Thoracic aorta (tissue), 2 donors: Measurements from ENCODE around the gene PLCL2. TPM values are rescaled to one million over a fixed set of nuclear protein-coding genes. Genes with fewer than 3 reads are reported as not detected.

Experiments
- ATAC-seq: fragments of 150-250 bp; one replicate; pipeline ENCODE4 v1.8.0; 2017; ENCODE audit warnings: low read depth; ENCODE audit not compliant: insufficient number of reproducible peaks, low FRiP score
- DNase-seq: peaks from one replicate; pipeline ENCODE4 v3.0.0-alpha.2; 2020; ENCODE audit warnings: low spot score
- H3K27ac ChIP-seq, 2 donors: fragments of 200-600 bp; sonication (generic); 1 replicate in 1 of 2; 2 replicates in 1 of 2; pipeline ENCODE4 v1.5.1; 2016; ENCODE audit warnings: mild to moderate bottlenecking in 2 of 2, moderate library complexity in 2 of 2
- H3K27me3 ChIP-seq: fragments of 200-600 bp; sonication (generic); replicated peaks from 2 replicates; pipeline ENCODE4 v1.6.0; 2016; ENCODE audit warnings: mild to moderate bottlenecking; ENCODE audit not compliant: insufficient read depth
- H3K36me3 ChIP-seq: fragments of 200-600 bp; sonication (generic); one replicate; pipeline ENCODE4 v1.5.1; 2016
- H3K4me1 ChIP-seq, 2 donors: fragments of 200-600 bp; sonication (generic); 1 replicate in 1 of 2; 2 replicates in 1 of 2; pipeline versions ENCODE4 v1.5.1 to v1.6.0; 2016; ENCODE audit warnings: low read depth in 2 of 2, mild to moderate bottlenecking in 1 of 2; ENCODE audit not compliant: control insufficient read depth in 1 of 2
- H3K4me3 ChIP-seq: fragments of 200-600 bp; sonication (generic); 2 replicates; pipeline ENCODE4 v1.5.1; 2016; ENCODE audit warnings: mild to moderate bottlenecking
- H3K9me3 ChIP-seq: fragments of 200-600 bp; sonication (generic); 2 replicates; pipeline ENCODE4 v1.5.1; 2016
- total RNA-seq, 2 donors: library from RNA; depleted of rRNA; stranded (reverse); fragments of >200 nt; gene quantifications; one replicate each; pipeline versions ENCODE4 v1.1.0 to v1.2.3, GENCODE V29; 2016
- TF ChIP-seq, protein P1 (sequence below): fragments of 200-600 bp; sonication (generic); IDR thresholded peaks from one replicate; pipeline ENCODE4 v1.5.1; 2019; ENCODE audit warnings: antibody characterized with exemption

Gene PLCL2
- total RNA-seq, 2 donors from 2014 or later: 6.9 to 17.1 TPM

DNA sequence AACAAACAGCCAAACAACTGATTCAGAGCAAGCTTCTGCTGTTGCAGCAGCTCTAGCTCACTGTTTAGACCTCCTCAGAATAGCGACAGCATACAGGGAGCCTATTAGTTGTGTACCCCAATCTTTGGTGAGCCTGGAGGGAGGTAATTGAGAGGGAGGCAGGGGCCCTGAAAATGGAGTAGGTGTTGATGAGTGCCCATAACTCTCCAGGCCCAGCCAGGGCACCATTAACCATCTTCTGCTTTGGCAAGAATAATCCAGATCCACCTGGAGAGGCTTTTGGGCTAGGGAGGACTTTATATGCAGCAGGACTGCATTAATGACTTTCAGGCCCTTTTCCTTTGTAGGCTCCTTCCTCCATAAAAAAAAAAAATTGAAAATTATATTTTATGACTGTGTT, 20.9 kb downstream of the PLCL2 start:
- no peak for DNase-seq
- Histone ChIP-seq H3K4me3 (no peak overlapping the region), H3K27ac (no peak overlapping the region), H3K27me3 (no peaks in the 10 kb centered on the region), H3K36me3 (no peaks in the 10 kb centered on the region), H3K9me3 (no peaks in the 10 kb centered on the region), H3K4me1 (peaks cover 15 to 58% of the 10 kb centered on the region in 2 donors)
- TF ChIP-seq, protein P1, sequence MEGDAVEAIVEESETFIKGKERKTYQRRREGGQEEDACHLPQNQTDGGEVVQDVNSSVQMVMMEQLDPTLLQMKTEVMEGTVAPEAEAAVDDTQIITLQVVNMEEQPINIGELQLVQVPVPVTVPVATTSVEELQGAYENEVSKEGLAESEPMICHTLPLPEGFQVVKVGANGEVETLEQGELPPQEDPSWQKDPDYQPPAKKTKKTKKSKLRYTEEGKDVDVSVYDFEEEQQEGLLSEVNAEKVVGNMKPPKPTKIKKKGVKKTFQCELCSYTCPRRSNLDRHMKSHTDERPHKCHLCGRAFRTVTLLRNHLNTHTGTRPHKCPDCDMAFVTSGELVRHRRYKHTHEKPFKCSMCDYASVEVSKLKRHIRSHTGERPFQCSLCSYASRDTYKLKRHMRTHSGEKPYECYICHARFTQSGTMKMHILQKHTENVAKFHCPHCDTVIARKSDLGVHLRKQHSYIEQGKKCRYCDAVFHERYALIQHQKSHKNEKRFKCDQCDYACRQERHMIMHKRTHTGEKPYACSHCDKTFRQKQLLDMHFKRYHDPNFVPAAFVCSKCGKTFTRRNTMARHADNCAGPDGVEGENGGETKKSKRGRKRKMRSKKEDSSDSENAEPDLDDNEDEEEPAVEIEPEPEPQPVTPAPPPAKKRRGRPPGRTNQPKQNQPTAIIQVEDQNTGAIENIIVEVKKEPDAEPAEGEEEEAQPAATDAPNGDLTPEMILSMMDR: no peak
- no peak for ATAC-seq

DNA sequence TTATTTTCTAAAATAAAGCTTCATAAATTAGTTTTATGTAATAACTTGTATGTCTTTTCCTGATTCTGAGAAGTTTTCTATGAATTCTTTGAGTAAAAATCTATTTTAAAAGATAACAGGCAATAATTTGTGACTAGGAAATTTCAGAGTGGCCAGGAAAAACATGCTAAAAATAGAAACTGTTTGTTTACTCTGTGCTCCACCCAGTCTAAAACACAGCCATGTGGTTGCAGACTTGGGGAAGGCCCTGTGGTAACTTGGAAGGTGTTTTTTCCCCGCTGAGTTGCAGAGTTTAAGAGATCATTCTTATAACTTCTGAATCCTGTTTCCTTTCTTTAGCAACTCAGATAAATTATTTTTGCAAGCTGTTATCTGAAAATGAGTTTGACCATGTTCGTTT, 21.9 kb downstream of the PLCL2 start:
- Histone ChIP-seq H3K4me1 (peaks cover 15 to 56% of the 10 kb centered on the region in 2 donors), H3K4me3 (no peak overlapping the region), H3K27ac (no peak overlapping the region), H3K9me3 (no peaks in the 10 kb centered on the region), H3K27me3 (no peaks in the 10 kb centered on the region), H3K36me3 (no peaks in the 10 kb centered on the region)
- TF ChIP-seq, protein P1: no peak
- DNase-seq (no peak), ATAC-seq (no peak)

DNA sequence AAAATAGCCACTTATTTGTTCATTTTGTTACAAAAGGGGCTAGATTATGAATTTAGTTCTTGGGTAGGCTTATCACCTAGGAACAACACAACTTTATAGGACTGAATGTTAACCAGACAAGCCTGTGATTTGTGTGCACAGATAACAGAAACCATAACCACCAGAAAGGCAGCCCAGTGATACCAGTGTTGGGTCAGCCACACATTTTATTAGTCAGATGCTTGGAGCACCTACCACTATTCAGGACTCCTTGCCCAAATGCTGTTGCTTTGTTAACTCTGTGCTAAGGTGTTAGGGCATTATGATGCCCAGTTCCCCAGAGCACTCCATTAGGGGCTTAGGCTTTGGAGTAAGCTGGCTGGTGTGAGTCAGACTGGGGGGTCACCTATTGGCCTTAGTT, 22.5 kb downstream of the PLCL2 start:
- Histone ChIP-seq H3K36me3 (no peaks in the 10 kb centered on the region), H3K4me1 (peaks cover 15 to 52% of the 10 kb centered on the region in 2 donors), H3K4me3 (no peak overlapping the region), H3K27me3 (no peaks in the 10 kb centered on the region), H3K9me3 (no peaks in the 10 kb centered on the region), H3K27ac (no peak overlapping the region)
- ATAC-seq (no peak), DNase-seq (no peak)
- TF ChIP-seq, protein P1: no peak

DNA sequence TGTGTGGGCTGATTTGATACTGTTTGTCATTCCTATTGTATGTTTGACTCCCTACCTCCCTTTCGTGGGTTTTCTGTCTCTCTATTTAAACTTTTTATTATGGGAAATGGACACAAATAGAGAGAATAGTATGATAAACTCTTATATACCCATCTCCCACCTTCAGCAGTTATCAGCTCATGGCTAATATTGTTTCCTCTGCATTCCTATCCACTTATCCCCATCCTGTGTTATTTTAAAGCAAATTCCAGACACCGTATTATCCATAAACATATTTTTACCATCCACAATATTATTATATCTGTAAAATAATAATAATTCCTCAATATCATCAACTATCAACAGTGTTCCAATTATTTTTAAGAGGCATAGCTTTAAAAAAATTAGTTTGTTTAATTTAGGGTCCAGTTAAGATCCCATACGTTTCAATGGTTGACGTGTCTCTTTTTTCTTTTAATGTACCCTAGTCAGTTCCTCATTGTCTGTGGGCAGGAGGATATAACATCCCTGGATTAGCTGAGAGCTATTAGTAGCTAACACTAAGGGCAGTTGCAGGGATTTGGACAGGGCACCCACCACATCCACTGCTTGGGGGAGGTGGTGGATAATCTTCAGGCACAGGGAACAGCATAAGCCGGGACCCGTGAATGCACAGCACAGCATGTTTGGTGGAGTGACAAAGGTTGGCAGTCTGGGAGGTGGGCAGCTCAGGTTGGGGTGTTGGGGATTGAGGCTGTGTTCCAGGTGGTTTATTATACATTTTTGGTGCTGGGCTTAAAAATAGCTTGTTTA, 23.5 kb downstream of the PLCL2 start:
- Histone ChIP-seq H3K9me3 (no peaks in the 10 kb centered on the region), H3K27me3 (no peaks in the 10 kb centered on the region), H3K36me3 (no peaks in the 10 kb centered on the region), H3K4me3 (no peak overlapping the region), H3K4me1 (peaks cover 15 to 52% of the 10 kb centered on the region in 2 donors), H3K27ac (no peak overlapping the region)
- TF ChIP-seq, protein P1: no peak
- ATAC-seq (no peak), DNase-seq (no peak)

DNA sequence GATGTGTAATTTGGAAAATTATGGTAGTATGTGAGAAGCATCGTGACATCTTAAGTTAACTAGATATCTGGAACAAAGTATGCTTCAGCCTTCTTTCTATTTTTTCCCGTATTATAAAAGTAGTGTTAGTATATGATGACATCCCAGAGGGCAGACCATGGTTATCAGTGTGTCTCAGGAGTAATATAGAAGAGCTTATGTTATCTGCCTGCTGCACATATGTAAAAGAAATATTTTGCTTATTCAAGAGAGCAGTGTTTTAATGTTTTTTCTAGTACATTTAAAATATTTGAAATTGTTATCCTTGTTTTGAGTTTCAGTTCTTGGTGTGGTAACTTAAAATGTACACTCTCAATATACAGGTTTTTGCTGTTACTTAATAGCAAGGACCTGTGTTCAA, 24.1 kb downstream of the PLCL2 start:
- Histone ChIP-seq H3K4me1 (peaks cover 15 to 45% of the 10 kb centered on the region in 2 donors), H3K27ac (no peak overlapping the region), H3K4me3 (no peak overlapping the region), H3K36me3 (no peaks in the 10 kb centered on the region), H3K27me3 (no peaks in the 10 kb centered on the region), H3K9me3 (no peaks in the 10 kb centered on the region)
- DNase-seq (no peak), ATAC-seq (no peak)
- TF ChIP-seq, protein P1: no peak
